HEK293T (cell line): Measurements from ENCODE around the gene DNAJC6.

Source experiments
- CTCF ChIA-PET: fragments of 350-600 bp; formaldehyde crosslinking; extraction: SDS; loops from one replicate; lab custom pipeline; 2021; ENCODE audit warnings: antibody characterized with exemption, inconsistent platforms; lab: Yijun Ruan, JAX
- POLR2A ChIA-PET: fragments of 350-600 bp; formaldehyde crosslinking; extraction: SDS; loops from one replicate; lab custom pipeline; 2020; ENCODE audit warnings: antibody characterized with exemption, inconsistent platforms; lab: Yijun Ruan, JAX
- DNase-seq: peaks from one replicate; pipeline ENCODE4 v3.0.0; 2012; ENCODE audit warnings: mixed read lengths; ENCODE audit errors: extremely low spot score
- ARNT ChIP-seq: fragments of 450-650 bp; IDR thresholded peaks from 2 replicates; pipeline ENCODE4 v1.6.1; 2017; ENCODE audit warnings: mild to moderate bottlenecking
- BHLHE40 ChIP-seq: fragments of 450-650 bp; IDR thresholded peaks from 2 replicates; pipeline ENCODE4 v1.6.1; 2016; ENCODE audit warnings: mild to moderate bottlenecking, moderate library complexity, borderline replicate concordance
- CTBP1 ChIP-seq: fragments of 450-650 bp; IDR thresholded peaks from 2 replicates; pipeline ENCODE4 v1.6.1; 2016; ENCODE audit warnings: borderline replicate concordance
- ELF4 ChIP-seq: fragments of 450-650 bp; IDR thresholded peaks from 2 replicates; pipeline ENCODE4 v1.6.1; 2017; ENCODE audit warnings: antibody characterized with exemption
- FOXA1 ChIP-seq: fragments of 450-650 bp; IDR thresholded peaks from 2 replicates; pipeline ENCODE4 v1.6.1; 2016; ENCODE audit warnings: mild to moderate bottlenecking
- FOXK2 ChIP-seq: fragments of 450-650 bp; IDR thresholded peaks from 2 replicates; pipeline ENCODE4 v1.6.1; 2016; ENCODE audit warnings: mild to moderate bottlenecking
- FOXM1 ChIP-seq: fragments of 450-650 bp; IDR thresholded peaks from 2 replicates; pipeline ENCODE4 v1.6.1; 2017; ENCODE audit warnings: mild to moderate bottlenecking, borderline replicate concordance
- HDGF ChIP-seq: fragments of 450-650 bp; IDR thresholded peaks from 2 replicates; pipeline ENCODE4 v1.6.1; 2017; ENCODE audit warnings: antibody characterized with exemption, borderline replicate concordance
- L3MBTL2 ChIP-seq: fragments of 450-650 bp; conservative IDR thresholded peaks from 2 replicates; pipeline ENCODE4 v1.6.1; 2016; ENCODE audit warnings: mild to moderate bottlenecking
- LEF1 ChIP-seq: fragments of 450-650 bp; IDR thresholded peaks from 2 replicates; pipeline ENCODE4 v1.6.1; 2017; ENCODE audit warnings: mild to moderate bottlenecking, borderline replicate concordance
- NFRKB ChIP-seq: fragments of 450-650 bp; IDR thresholded peaks from 2 replicates; pipeline ENCODE4 v1.6.1; 2016; ENCODE audit warnings: mild to moderate bottlenecking, moderate library complexity
- PKNOX1 ChIP-seq: fragments of 450-650 bp; IDR thresholded peaks from 2 replicates; pipeline ENCODE4 v1.6.1; 2016
- SP1 ChIP-seq: fragments of 450-650 bp; IDR thresholded peaks from 2 replicates; pipeline ENCODE4 v1.6.1; 2017
- SUZ12 ChIP-seq: fragments of 450-650 bp; IDR thresholded peaks from 2 replicates; pipeline ENCODE4 v1.6.1; 2016; ENCODE audit warnings: mild to moderate bottlenecking
- TARDBP ChIP-seq: fragments of 450-650 bp; IDR thresholded peaks from 2 replicates; pipeline ENCODE4 v1.6.1; 2016
- ZNF384 ChIP-seq: fragments of 450-650 bp; IDR thresholded peaks from 2 replicates; pipeline ENCODE4 v1.6.1; 2016

Gene DNAJC6

GRCh38 chr1:65269612-65270011, 39.7 kb upstream of the DNAJC6 start:
- TF ChIP-seq ARNT (no peak), ZNF384 (no peak), HDGF (no peak), ELF4 (no peak), SP1 (no peak), PKNOX1 (no peak), L3MBTL2 (no peak), TARDBP (no peak), SUZ12 (no peak), LEF1 (no peak), NFRKB (no peak), CTBP1 (no peak), BHLHE40 (no peak), FOXA1 (no peak), FOXK2 (no peak), FOXM1 (no peak)
- ChIA-PET POLR2A (interaction anchor here (1.2 kb wide), 1 partner anchor 15 kb away, joined by 5 read pairs; no protein-coding TSS in a partner anchor), CTCF (interaction anchor here (0.6 kb wide), 1 partner anchor 169 kb away, joined by 3 read pairs; no protein-coding TSS in a partner anchor)
- no peak for DNase-seq

- TF ChIP-seq FOXM1 (no peak), FOXK2 (no peak), ARNT (no peak), SP1 (no peak), L3MBTL2 (no peak), NFRKB (no peak), CTBP1 (no peak), HDGF (no peak), FOXA1 (no peak), BHLHE40 (no peak), ELF4 (no peak), LEF1 (no peak), ZNF384 (no peak), PKNOX1 (no peak)
- POLR2A ChIA-PET = no interaction called here
- CTCF ChIA-PET = no interaction called here
- no peak for DNase-seq
Observed at GRCh38 chr1:65276197-65276939, 33.0 kb upstream of the DNAJC6 start.

- ChIA-PET CTCF (interaction anchor here (0.7 kb wide), 1 partner anchor 13 kb away, joined by 3 read pairs; no protein-coding TSS in a partner anchor), POLR2A (no interaction called here)
- TF ChIP-seq ELF4 (no peak), LEF1 (no peak), FOXA1 (no peak), L3MBTL2 (no peak), HDGF (no peak)
- no peak for DNase-seq
Observed at GRCh38 chr1:65277605-65278347, 31.6 kb upstream of the DNAJC6 start.

- TF ChIP-seq SUZ12 = no peak
- no peak for TF ChIP-seq FOXM1
- TF ChIP-seq NFRKB = no peak
- TF ChIP-seq LEF1 = no peak
- no peak for TF ChIP-seq HDGF
- TF ChIP-seq ARNT = no peak
- TF ChIP-seq BHLHE40 = no peak
- no peak for TF ChIP-seq TARDBP
- ChIA-PET CTCF (no interaction called here), POLR2A (no interaction called here)
- no peak for DNase-seq
Observed at GRCh38 chr1:65278376-65279069, 30.8 kb upstream of the DNAJC6 start.

GRCh38 chr1:65279070-65279779, 30.1 kb upstream of the DNAJC6 start:
- DNase-seq = no peak
- TF ChIP-seq SUZ12 = no peak
- CTCF ChIA-PET = no interaction called here
- POLR2A ChIA-PET = no interaction called here

GRCh38 chr1:65281846-65282245, 27.5 kb upstream of the DNAJC6 start:
- POLR2A ChIA-PET = no interaction called here
- no peak for DNase-seq
- TF ChIP-seq SP1 = no peak
- TF ChIP-seq ARNT = no peak
- no peak for TF ChIP-seq BHLHE40
- no peak for TF ChIP-seq FOXM1
- TF ChIP-seq SUZ12 = no peak
- no peak for TF ChIP-seq FOXA1
- no peak for TF ChIP-seq ZNF384
- no peak for TF ChIP-seq HDGF
- TF ChIP-seq PKNOX1 = no peak
- no peak for TF ChIP-seq TARDBP
- no peak for TF ChIP-seq ELF4
- TF ChIP-seq L3MBTL2 = no peak
- TF ChIP-seq LEF1 = no peak
- TF ChIP-seq FOXK2 = no peak
- no peak for TF ChIP-seq NFRKB
- no peak for TF ChIP-seq CTBP1
- CTCF ChIA-PET = no interaction called here
